ENCODE data around the gene CREB3.

DNA sequence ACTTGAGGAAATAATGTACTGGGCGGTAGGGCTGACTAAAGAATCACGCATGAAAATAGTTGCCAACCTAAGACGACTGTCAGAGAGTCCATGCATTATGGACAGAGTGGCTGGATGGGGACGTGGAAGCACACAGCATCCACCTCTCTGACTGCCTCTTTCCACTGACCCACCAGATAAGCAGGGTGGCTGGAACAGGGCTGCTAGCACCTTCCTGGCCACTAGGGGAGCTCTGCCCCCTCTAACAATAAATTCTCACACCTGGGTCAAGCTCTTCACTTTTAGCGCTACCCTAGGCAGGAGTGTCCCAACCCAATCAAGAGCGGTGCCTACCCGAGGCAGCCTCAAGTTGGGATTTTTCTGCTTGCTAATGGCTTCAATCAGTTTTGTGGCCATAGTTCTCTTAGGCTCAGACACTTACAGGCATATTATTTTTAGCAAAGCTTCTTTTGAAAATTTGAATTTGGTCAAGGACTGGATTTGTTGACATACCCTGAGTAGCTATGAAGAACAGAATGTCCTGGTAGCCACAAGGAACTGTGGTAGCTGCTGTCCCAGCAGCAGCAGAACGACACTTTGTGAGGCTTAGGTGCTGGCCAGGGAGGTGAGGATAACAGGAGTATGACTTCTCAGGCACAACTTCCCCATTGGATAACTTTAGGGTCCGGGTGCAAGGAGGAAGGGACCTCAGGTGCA is 35.8 kb upstream of the CREB3 start:
- TF ChIP-seq, protein P1, sequence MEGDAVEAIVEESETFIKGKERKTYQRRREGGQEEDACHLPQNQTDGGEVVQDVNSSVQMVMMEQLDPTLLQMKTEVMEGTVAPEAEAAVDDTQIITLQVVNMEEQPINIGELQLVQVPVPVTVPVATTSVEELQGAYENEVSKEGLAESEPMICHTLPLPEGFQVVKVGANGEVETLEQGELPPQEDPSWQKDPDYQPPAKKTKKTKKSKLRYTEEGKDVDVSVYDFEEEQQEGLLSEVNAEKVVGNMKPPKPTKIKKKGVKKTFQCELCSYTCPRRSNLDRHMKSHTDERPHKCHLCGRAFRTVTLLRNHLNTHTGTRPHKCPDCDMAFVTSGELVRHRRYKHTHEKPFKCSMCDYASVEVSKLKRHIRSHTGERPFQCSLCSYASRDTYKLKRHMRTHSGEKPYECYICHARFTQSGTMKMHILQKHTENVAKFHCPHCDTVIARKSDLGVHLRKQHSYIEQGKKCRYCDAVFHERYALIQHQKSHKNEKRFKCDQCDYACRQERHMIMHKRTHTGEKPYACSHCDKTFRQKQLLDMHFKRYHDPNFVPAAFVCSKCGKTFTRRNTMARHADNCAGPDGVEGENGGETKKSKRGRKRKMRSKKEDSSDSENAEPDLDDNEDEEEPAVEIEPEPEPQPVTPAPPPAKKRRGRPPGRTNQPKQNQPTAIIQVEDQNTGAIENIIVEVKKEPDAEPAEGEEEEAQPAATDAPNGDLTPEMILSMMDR (IDR thresholded peaks at IDR 0.05), result peak; percentile 28 to 74 (median 64)
- TF ChIP-seq POLR2A (IDR thresholded peaks at IDR 0.05), result no peak
- peak in 1 of 2 donors; percentile 8 for TF ChIP-seq POLR2AphosphoS5 (IDR thresholded peaks at IDR 0.05; ENCODE audit: insufficient read depth in 1 of 2, low read depth in 1 of 2)

Data from vagina (tissue), 2 donors.